ENCODE data around the gene SMIM12.

SMIM12 gene

DNA sequence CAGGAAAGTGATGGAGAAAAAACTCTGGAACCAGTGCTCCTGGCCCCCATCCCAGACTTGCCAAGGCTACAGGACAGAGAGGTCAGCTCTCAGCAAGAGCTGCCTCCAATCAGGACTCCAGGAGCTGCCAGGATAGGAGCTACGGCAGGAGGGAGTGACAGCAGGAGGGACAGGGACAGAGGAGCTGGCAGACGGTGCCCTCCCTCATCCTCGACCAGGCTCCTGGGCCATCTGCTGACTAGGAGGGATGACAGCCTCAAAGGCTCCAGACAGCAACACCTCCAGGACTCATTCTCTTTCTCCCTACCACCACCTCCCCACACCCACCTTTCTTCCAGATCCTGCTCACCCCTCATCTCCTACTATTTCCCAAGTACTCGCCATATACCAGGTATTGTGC lies 47.2 kb upstream of the SMIM12 start:
- Histone ChIP-seq H3K4me2 (ENCODE audit: low read length) (no peak overlapping the region), H3K36me3 (ENCODE audit: insufficient read depth, low read length) (no peaks in the 10 kb centered on the region), H3K9ac (ENCODE audit: low read length) (no peak overlapping the region), H3K9me3 (ENCODE audit: low read length) (no peaks in the 10 kb centered on the region), H3F3A (ENCODE audit: insufficient read depth, low read length) (no peaks in the 10 kb centered on the region), H3K9me2 (ENCODE audit: low read depth, low read length) (no peaks in the 10 kb centered on the region), H3K27me3 (ENCODE audit: insufficient read depth, low read length) (no peaks in the 10 kb centered on the region), H3K4me3 (ENCODE audit: low read depth, low read length, poor library complexity, severe bottlenecking) (no peak overlapping the region), H3K79me2 (ENCODE audit: insufficient read depth, low read length) (no peaks in the 10 kb centered on the region), H3K27ac (ENCODE audit: low read depth, low read length, poor library complexity, severe bottlenecking) (no peak overlapping the region), H3K4me1 (ENCODE audit: insufficient read depth, low read length, severe bottlenecking) (no peaks in the 10 kb centered on the region), H2AFZ (ENCODE audit: low read length) (no peak overlapping the region), H4K20me1 (ENCODE audit: insufficient read depth, low read length) (no peaks in the 10 kb centered on the region)
- TF ChIP-seq, protein P1, sequence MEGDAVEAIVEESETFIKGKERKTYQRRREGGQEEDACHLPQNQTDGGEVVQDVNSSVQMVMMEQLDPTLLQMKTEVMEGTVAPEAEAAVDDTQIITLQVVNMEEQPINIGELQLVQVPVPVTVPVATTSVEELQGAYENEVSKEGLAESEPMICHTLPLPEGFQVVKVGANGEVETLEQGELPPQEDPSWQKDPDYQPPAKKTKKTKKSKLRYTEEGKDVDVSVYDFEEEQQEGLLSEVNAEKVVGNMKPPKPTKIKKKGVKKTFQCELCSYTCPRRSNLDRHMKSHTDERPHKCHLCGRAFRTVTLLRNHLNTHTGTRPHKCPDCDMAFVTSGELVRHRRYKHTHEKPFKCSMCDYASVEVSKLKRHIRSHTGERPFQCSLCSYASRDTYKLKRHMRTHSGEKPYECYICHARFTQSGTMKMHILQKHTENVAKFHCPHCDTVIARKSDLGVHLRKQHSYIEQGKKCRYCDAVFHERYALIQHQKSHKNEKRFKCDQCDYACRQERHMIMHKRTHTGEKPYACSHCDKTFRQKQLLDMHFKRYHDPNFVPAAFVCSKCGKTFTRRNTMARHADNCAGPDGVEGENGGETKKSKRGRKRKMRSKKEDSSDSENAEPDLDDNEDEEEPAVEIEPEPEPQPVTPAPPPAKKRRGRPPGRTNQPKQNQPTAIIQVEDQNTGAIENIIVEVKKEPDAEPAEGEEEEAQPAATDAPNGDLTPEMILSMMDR (IDR thresholded peaks at IDR 0.05; ENCODE audit: low read length), result no peak
- TF ChIP-seq EZH2 (IDR thresholded peaks at IDR 0.05; ENCODE audit: borderline replicate concordance, low read length), result no peak

GRCh38 chr1:34906222-34906621 lies 46.7 kb upstream of the SMIM12 start:
- no peaks in the 10 kb centered on the region for H3K79me2 ChIP-seq (ENCODE audit: insufficient read depth, low read length)
- no peaks in the 10 kb centered on the region for H3F3A ChIP-seq (ENCODE audit: insufficient read depth, low read length)
- no peak overlapping the region for H3K4me3 ChIP-seq (ENCODE audit: low read depth, low read length, poor library complexity, severe bottlenecking)
- no peaks in the 10 kb centered on the region for H3K9me2 ChIP-seq (ENCODE audit: low read depth, low read length)
- no peak overlapping the region for H3K9ac ChIP-seq (ENCODE audit: low read length)
- H3K4me1 ChIP-seq (ENCODE audit: insufficient read depth, low read length, severe bottlenecking), result no peaks in the 10 kb centered on the region
- TF ChIP-seq, protein P1 (IDR thresholded peaks at IDR 0.05; ENCODE audit: low read length), result no peak
- TF ChIP-seq EZH2 (IDR thresholded peaks at IDR 0.05; ENCODE audit: borderline replicate concordance, low read length), result no peak
- H3K27ac ChIP-seq (ENCODE audit: low read depth, low read length, poor library complexity, severe bottlenecking), result no peak overlapping the region
- no peaks in the 10 kb centered on the region for H3K27me3 ChIP-seq (ENCODE audit: insufficient read depth, low read length)
- no peaks in the 10 kb centered on the region for H3K36me3 ChIP-seq (ENCODE audit: insufficient read depth, low read length)
- no peaks in the 10 kb centered on the region for H3K9me3 ChIP-seq (ENCODE audit: low read length)
- H3K4me2 ChIP-seq (ENCODE audit: low read length), result no peak overlapping the region
- H4K20me1 ChIP-seq (ENCODE audit: insufficient read depth, low read length), result no peaks in the 10 kb centered on the region
- no peak overlapping the region for H2AFZ ChIP-seq (ENCODE audit: low read length)

DNA sequence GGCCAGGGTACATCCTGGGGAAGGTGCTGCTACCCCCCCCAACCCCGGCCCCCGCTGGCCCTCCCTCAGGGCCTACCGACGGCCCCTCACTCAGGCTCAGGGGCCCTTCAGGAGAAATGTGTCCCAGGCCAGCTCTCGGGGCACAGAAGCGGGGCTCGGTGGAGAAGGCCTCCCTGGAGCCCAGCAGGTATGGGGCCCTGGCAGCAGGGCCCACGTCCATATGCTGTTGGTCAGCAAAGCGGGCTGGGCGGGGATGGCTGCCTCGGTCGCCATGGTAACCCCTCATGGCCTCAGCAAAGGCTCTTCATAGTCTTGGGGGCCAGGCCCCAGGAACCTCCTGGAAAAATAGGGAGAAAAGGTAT lies 45.5 kb upstream of the SMIM12 start:
- no peaks in the 10 kb centered on the region for H3K27me3 ChIP-seq (ENCODE audit: insufficient read depth, low read length)
- no peak overlapping the region for H3K27ac ChIP-seq (ENCODE audit: low read depth, low read length, poor library complexity, severe bottlenecking)
- H2AFZ ChIP-seq (ENCODE audit: low read length), result no peak overlapping the region
- H3K4me3 ChIP-seq (ENCODE audit: low read depth, low read length, poor library complexity, severe bottlenecking), result no peak overlapping the region
- no peaks in the 10 kb centered on the region for H3F3A ChIP-seq (ENCODE audit: insufficient read depth, low read length)
- no peaks in the 10 kb centered on the region for H3K9me2 ChIP-seq (ENCODE audit: low read depth, low read length)
- no peak overlapping the region for H3K4me2 ChIP-seq (ENCODE audit: low read length)
- no peaks in the 10 kb centered on the region for H3K9me3 ChIP-seq (ENCODE audit: low read length)
- H3K9ac ChIP-seq (ENCODE audit: low read length), result no peak overlapping the region
- H3K4me1 ChIP-seq (ENCODE audit: insufficient read depth, low read length, severe bottlenecking), result no peaks in the 10 kb centered on the region
- TF ChIP-seq, protein P1 (IDR thresholded peaks at IDR 0.05; ENCODE audit: low read length), result no peak
- no peak for TF ChIP-seq EZH2 (IDR thresholded peaks at IDR 0.05; ENCODE audit: borderline replicate concordance, low read length)
- no peaks in the 10 kb centered on the region for H3K79me2 ChIP-seq (ENCODE audit: insufficient read depth, low read length)
- H4K20me1 ChIP-seq (ENCODE audit: insufficient read depth, low read length), result no peaks in the 10 kb centered on the region
- H3K36me3 ChIP-seq (ENCODE audit: insufficient read depth, low read length), result no peaks in the 10 kb centered on the region
